Measurements from ENCODE around the gene LY86. TPM values are rescaled to one million over a fixed set of nuclear protein-coding genes. Genes with fewer than 3 reads are reported as not detected.

The LY86 gene
- total RNA-seq, 1 donor from 2014 or later, result 1.2 TPM

DNA sequence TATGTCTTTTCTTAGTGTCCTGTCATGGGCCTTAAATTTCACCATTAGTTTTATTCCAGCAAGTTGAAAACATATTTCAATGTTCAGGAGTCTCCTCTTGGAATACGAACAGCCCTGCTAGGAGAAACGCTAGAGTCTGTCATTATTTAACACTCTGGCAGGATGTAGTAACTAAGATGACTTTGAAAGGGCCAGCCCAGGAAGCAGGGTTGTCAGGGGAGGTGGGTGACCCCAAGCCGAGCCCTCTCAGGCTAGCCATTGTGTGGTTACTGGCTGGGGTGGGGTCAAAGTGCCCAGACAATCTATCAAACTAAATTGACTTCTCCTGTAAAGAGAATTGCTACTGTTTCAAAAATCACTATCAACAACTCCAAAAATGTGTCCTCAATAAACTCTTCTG is 67.8 kb downstream of the LY86 start:
- H3K27ac ChIP-seq (replicated peaks), result peak overlapping the region; percentile 85
- no peak for DNase-seq
- H3K4me1 ChIP-seq, result peaks cover 85% of the 10 kb centered on the region

DNA sequence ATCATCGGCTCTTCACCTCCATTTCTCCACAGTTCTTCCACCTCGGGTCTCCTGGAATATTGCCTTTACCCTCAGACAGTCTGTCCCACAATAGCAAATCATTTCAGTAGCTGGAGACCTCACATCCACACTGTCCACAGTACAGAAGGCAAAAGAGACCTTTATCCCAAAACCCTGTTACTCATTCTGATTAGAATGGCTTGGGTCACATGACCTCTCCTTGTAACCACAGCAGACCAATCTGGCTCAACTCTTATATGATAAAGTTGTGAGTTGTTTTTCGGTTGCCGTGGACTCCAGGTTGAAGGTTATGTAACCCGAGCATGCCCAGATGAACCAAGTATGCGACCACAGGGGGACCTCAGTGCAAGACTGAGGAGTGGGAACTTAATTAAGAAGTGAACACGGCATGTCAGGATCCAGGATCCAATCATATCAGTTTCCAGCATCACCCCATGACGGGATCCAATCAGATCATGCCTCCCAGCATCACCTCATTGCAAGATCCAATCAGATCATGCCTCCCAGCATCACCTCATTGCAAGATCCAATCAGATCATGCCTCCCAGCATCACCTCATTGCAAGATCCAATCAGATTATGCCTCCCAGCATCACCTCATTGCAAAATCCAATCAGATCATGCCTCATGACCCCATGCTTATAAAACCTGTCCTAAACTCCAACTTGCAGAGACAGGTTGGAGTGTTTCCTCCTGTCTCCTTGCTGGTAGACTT is 68.7 kb downstream of the LY86 start:
- H3K9me3 ChIP-seq (replicated peaks), result no peaks in the 10 kb centered on the region
- no peaks in the 10 kb centered on the region for H3K27me3 ChIP-seq (ENCODE audit: low read depth)
- H3K4me1 ChIP-seq, result peaks cover 93% of the 10 kb centered on the region
- H3K4me3 ChIP-seq, result no peak overlapping the region
- peak overlapping the region; percentile 85 for H3K27ac ChIP-seq (replicated peaks)
- DNase-seq, result no peak
- no peaks in the 10 kb centered on the region for H3K36me3 ChIP-seq
- TF ChIP-seq, protein P1, sequence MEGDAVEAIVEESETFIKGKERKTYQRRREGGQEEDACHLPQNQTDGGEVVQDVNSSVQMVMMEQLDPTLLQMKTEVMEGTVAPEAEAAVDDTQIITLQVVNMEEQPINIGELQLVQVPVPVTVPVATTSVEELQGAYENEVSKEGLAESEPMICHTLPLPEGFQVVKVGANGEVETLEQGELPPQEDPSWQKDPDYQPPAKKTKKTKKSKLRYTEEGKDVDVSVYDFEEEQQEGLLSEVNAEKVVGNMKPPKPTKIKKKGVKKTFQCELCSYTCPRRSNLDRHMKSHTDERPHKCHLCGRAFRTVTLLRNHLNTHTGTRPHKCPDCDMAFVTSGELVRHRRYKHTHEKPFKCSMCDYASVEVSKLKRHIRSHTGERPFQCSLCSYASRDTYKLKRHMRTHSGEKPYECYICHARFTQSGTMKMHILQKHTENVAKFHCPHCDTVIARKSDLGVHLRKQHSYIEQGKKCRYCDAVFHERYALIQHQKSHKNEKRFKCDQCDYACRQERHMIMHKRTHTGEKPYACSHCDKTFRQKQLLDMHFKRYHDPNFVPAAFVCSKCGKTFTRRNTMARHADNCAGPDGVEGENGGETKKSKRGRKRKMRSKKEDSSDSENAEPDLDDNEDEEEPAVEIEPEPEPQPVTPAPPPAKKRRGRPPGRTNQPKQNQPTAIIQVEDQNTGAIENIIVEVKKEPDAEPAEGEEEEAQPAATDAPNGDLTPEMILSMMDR (IDR thresholded peaks at IDR 0.05; ENCODE audit: borderline replicate concordance), result no peak
- intact Hi-C loops (cut with micrococcal nuclease), result no loop called here

More for the DNA sequence above, 67.8 kb downstream of the LY86 start:
- intact Hi-C loops (cut with micrococcal nuclease), result no loop called here
- TF ChIP-seq, protein P1 (IDR thresholded peaks at IDR 0.05; ENCODE audit: borderline replicate concordance), result no peak
- H3K27me3 ChIP-seq (ENCODE audit: low read depth), result no peaks in the 10 kb centered on the region
- no peaks in the 10 kb centered on the region for H3K36me3 ChIP-seq
- H3K4me3 ChIP-seq, result no peak overlapping the region
- no peaks in the 10 kb centered on the region for H3K9me3 ChIP-seq (replicated peaks)

DNA sequence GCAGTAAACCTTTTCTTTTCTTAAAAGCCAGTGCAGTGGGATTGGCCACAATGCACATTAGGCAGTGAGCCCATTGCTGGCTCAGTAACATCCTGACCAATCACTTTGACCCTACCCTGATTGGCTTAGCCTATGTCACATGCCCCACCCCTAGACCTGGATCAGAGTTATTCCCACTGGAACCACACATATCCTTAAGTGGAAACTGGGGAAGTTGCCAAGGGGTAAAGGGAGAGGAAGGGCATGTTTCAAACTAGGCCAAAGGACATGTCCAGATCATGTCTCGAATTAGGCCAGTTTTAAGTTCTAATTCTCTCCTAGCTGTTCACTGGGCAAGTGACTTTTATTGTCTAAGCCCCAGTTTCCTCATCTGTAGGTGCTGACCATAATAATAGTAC is 69.3 kb downstream of the LY86 start:
- no peaks in the 10 kb centered on the region for H3K36me3 ChIP-seq
- no peak for DNase-seq
- TF ChIP-seq, protein P1 (IDR thresholded peaks at IDR 0.05; ENCODE audit: borderline replicate concordance), result no peak
- H3K4me1 ChIP-seq, result peaks cover 98% of the 10 kb centered on the region
- no peak overlapping the region for H3K4me3 ChIP-seq
- intact Hi-C loops (cut with micrococcal nuclease), result no loop called here
- no peaks in the 10 kb centered on the region for H3K27me3 ChIP-seq (ENCODE audit: low read depth)
- peak overlapping the region; percentile 81 for H3K27ac ChIP-seq (replicated peaks)
- H3K9me3 ChIP-seq (replicated peaks), result no peaks in the 10 kb centered on the region

GRCh38 chr6:6659600-6660327 is 71.2 kb downstream of the LY86 start:
- TF ChIP-seq, protein P1 (IDR thresholded peaks at IDR 0.05; ENCODE audit: borderline replicate concordance), result no peak
- Histone ChIP-seq H3K27ac (replicated peaks) (peak overlapping the region; percentile 81), H3K9me3 (replicated peaks) (no peaks in the 10 kb centered on the region), H3K4me1 (peaks cover 80% of the 10 kb centered on the region), H3K36me3 (no peaks in the 10 kb centered on the region), H3K27me3 (ENCODE audit: low read depth) (no peaks in the 10 kb centered on the region), H3K4me3 (no peak overlapping the region)
- no peak for DNase-seq
- intact Hi-C loops (cut with micrococcal nuclease), result no loop called here

GRCh38 chr6:6660339-6661045 is 72.0 kb downstream of the LY86 start:
- DNase-seq, result no peak
- intact Hi-C loops (cut with micrococcal nuclease), result no loop called here
- TF ChIP-seq, protein P1 (IDR thresholded peaks at IDR 0.05; ENCODE audit: borderline replicate concordance), result no peak
- Histone ChIP-seq H3K27me3 (ENCODE audit: low read depth) (no peaks in the 10 kb centered on the region), H3K27ac (replicated peaks) (peak overlapping the region; percentile 81), H3K9me3 (replicated peaks) (no peaks in the 10 kb centered on the region), H3K4me3 (no peak overlapping the region), H3K4me1 (peaks cover 75% of the 10 kb centered on the region), H3K36me3 (no peaks in the 10 kb centered on the region)

Measured in left ventricle myocardium inferior (tissue), 1 donor.